ENCODE data around the gene TPCN2. TPM values are rescaled to one million over a fixed set of nuclear protein-coding genes. Genes with fewer than 3 reads are reported as not detected.
A peak's percentile ranks its signal among the peaks of the same experiment; 100 is the strongest.
"Not testable (repeated sequence)": the region's sequence is repeated elsewhere in the genome, so short reads cannot be mapped to it uniquely, and the experiment has no call there.

Gene TPCN2
- total and polyA plus RNA-seq, 2 donors from 2014 or later: 12.9 to 22.4 TPM

- H3K9me3 ChIP-seq (ENCODE audit: control insufficient read depth in 2 of 3, insufficient read depth in 1 of 3, low read length in 3 of 3): peaks cover 0 to 16% (median 2%) of the 10 kb centered on the region in 3 donors
- no peaks in the 10 kb centered on the region for H3K27me3 ChIP-seq (ENCODE audit: control insufficient read depth, insufficient read depth, low read length)
- no peak for TF ChIP-seq CTCF (IDR thresholded peaks at IDR 0.05; ENCODE audit: borderline replicate concordance, extremely low read depth, insufficient read depth)
- no peak overlapping the region for H3K9ac ChIP-seq (ENCODE audit: low read length in 3 of 3)
- no peak overlapping the region for H3K27ac ChIP-seq (ENCODE audit: low read depth in 2 of 2, low read length in 2 of 2)
- peak in 1 of 5 donors; percentile 58 for DNase-seq
- no peak overlapping the region for H3K4me3 ChIP-seq (ENCODE audit: low read length in 3 of 3)
- no peaks in the 10 kb centered on the region for H3K4me1 ChIP-seq (ENCODE audit: control insufficient read depth in 2 of 3, insufficient read depth in 2 of 3, low read depth in 1 of 3, low read length in 3 of 3)
- intact Hi-C loops (cut with DNase I): no loop called here
- FAIRE-seq: no peak
- H3K36me3 ChIP-seq (ENCODE audit: control insufficient read depth in 2 of 3, insufficient read depth in 3 of 3, low read length in 3 of 3): no peaks in the 10 kb centered on the region
Observed at GRCh38 chr11:69145050-69145380, 96.3 kb downstream of the TPCN2 start.

GRCh38 chr11:69148377-69148762, 99.6 kb downstream of the TPCN2 start:
- FAIRE-seq (no peak), DNase-seq (peak in 1 of 5 donors; percentile 20)
- H3K9me3 ChIP-seq (ENCODE audit: control insufficient read depth in 2 of 3, insufficient read depth in 1 of 3, low read length in 3 of 3): peaks cover 0 to 16% (median 2%) of the 10 kb centered on the region in 3 donors
- no peak for TF ChIP-seq CTCF (IDR thresholded peaks at IDR 0.05; ENCODE audit: borderline replicate concordance, extremely low read depth, insufficient read depth)
- H3K9ac ChIP-seq (ENCODE audit: low read length in 3 of 3): no peak overlapping the region
- intact Hi-C loops (cut with DNase I): no loop called here
- no peaks in the 10 kb centered on the region for H3K4me1 ChIP-seq (ENCODE audit: control insufficient read depth in 2 of 3, insufficient read depth in 2 of 3, low read depth in 1 of 3, low read length in 3 of 3)
- H3K27me3 ChIP-seq (ENCODE audit: control insufficient read depth, insufficient read depth, low read length): no peaks in the 10 kb centered on the region
- H3K36me3 ChIP-seq (ENCODE audit: control insufficient read depth in 2 of 3, insufficient read depth in 3 of 3, low read length in 3 of 3): no peaks in the 10 kb centered on the region
- no peak overlapping the region for H3K27ac ChIP-seq (ENCODE audit: low read depth in 2 of 2, low read length in 2 of 2)
- no peak overlapping the region for H3K4me3 ChIP-seq (ENCODE audit: low read length in 3 of 3)

- H3K4me1 ChIP-seq (ENCODE audit: control insufficient read depth in 2 of 3, insufficient read depth in 2 of 3, low read depth in 1 of 3, low read length in 3 of 3): no peaks in the 10 kb centered on the region
- H3K9me3 ChIP-seq (ENCODE audit: control insufficient read depth in 2 of 3, insufficient read depth in 1 of 3, low read length in 3 of 3): peaks cover 0 to 16% (median 2%) of the 10 kb centered on the region in 3 donors
- H3K4me3 ChIP-seq (ENCODE audit: low read length in 3 of 3): no peak overlapping the region
- H3K27ac ChIP-seq (ENCODE audit: low read depth in 2 of 2, low read length in 2 of 2): no peak overlapping the region
- no peaks in the 10 kb centered on the region for H3K27me3 ChIP-seq (ENCODE audit: control insufficient read depth, insufficient read depth, low read length)
- intact Hi-C loops (cut with DNase I): no loop called here
- FAIRE-seq (no peak), DNase-seq (no peak)
- no peaks in the 10 kb centered on the region for H3K36me3 ChIP-seq (ENCODE audit: control insufficient read depth in 2 of 3, insufficient read depth in 3 of 3, low read length in 3 of 3)
- no peak overlapping the region for H3K9ac ChIP-seq (ENCODE audit: low read length in 3 of 3)
- TF ChIP-seq CTCF (IDR thresholded peaks at IDR 0.05; ENCODE audit: borderline replicate concordance, extremely low read depth, insufficient read depth): no peak
Observed at GRCh38 chr11:69148806-69149205, 100.1 kb downstream of the TPCN2 start.

GRCh38 chr11:69149338-69150045, 100.8 kb downstream of the TPCN2 start:
- intact Hi-C loops (cut with DNase I): not testable (repeated sequence)

More at GRCh38 chr11:69149338-69150045, 100.8 kb downstream of the TPCN2 start:
- not testable (repeated sequence) for H3K27ac ChIP-seq (ENCODE audit: low read depth in 2 of 2, low read length in 2 of 2); H3K36me3 ChIP-seq (ENCODE audit: control insufficient read depth in 2 of 3, insufficient read depth in 3 of 3, low read length in 3 of 3); H3K27me3 ChIP-seq (ENCODE audit: control insufficient read depth, insufficient read depth, low read length); H3K9ac ChIP-seq (ENCODE audit: low read length in 3 of 3); H3K4me1 ChIP-seq (ENCODE audit: control insufficient read depth in 2 of 3, insufficient read depth in 2 of 3, low read depth in 1 of 3, low read length in 3 of 3); FAIRE-seq; H3K4me3 ChIP-seq (ENCODE audit: low read length in 3 of 3)
- peaks cover 0 to 16% (median 2%) of the 10 kb centered on the region in 3 donors for H3K9me3 ChIP-seq (ENCODE audit: control insufficient read depth in 2 of 3, insufficient read depth in 1 of 3, low read length in 3 of 3)
- peak in 1 of 5 donors; percentile 29 for DNase-seq
